ENCODE data around the gene CYP19A1. TPM values are rescaled to one million over a fixed set of nuclear protein-coding genes. Genes with fewer than 3 reads are reported as not detected.

The CYP19A1 gene
- total RNA-seq, 1 experiment from 2014 or later: not detected

DNA sequence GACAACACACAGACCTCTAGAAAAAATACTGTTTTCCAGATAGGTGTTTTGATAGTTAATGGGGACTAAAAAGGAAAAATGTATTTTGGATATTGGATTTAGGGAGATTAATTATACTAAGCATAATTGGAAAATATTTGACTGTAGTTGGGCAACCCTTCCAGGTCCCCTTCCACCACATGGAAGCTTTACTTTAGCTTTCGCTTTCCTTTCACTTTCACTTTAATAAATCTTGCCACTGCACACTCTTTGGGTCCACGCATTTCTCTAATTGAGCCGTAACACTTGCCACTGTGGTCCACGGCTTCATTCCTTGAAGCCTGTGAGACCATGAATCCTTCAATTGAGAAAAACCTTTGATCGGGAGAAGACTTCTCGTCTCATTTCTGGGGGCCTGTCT lies 18.6 kb upstream of the CYP19A1 start:
- ATAC-seq (no peak), DNase-seq (ENCODE audit: low read depth, low spot score) (no peak)
- Histone ChIP-seq H3K27ac (ENCODE audit: low read length) (no peak overlapping the region), H3K27me3 (ENCODE audit: control insufficient read depth, insufficient read depth, low read length) (no peaks in the 10 kb centered on the region), H3K4me1 (ENCODE audit: control insufficient read depth, insufficient read depth, low read length) (no peaks in the 10 kb centered on the region), H3K36me3 (ENCODE audit: control insufficient read depth, insufficient read depth, low read length) (no peaks in the 10 kb centered on the region), H3K9me3 (ENCODE audit: control insufficient read depth, insufficient read depth, low read depth, low read length) (no peaks in the 10 kb centered on the region), H3K4me3 (ENCODE audit: low read depth in 2 of 2, low read length in 2 of 2) (no peak overlapping the region; a peak in 1 of 4 replicates)
- intact Hi-C loops (cut with micrococcal nuclease; ENCODE audit: unreplicated experiment) (no loop called here), in situ Hi-C loops (cut with HindIII; ENCODE audit: low pct_unique_long_range_greater_than_20kb, low sequenced_read_pairs) (no loop called here)
- no peak for TF ChIP-seq TCF7L2 (IDR thresholded peaks at IDR 0.05; ENCODE audit: low read depth, low read length)
- TF ChIP-seq SIN3A (IDR thresholded peaks at IDR 0.05; ENCODE audit: borderline replicate concordance, insufficient read depth, low read depth, low read length): no peak
- TF ChIP-seq POLR2AphosphoS5 (IDR thresholded peaks at IDR 0.05; ENCODE audit: low read depth, low read length): no peak
- TF ChIP-seq, protein P1, sequence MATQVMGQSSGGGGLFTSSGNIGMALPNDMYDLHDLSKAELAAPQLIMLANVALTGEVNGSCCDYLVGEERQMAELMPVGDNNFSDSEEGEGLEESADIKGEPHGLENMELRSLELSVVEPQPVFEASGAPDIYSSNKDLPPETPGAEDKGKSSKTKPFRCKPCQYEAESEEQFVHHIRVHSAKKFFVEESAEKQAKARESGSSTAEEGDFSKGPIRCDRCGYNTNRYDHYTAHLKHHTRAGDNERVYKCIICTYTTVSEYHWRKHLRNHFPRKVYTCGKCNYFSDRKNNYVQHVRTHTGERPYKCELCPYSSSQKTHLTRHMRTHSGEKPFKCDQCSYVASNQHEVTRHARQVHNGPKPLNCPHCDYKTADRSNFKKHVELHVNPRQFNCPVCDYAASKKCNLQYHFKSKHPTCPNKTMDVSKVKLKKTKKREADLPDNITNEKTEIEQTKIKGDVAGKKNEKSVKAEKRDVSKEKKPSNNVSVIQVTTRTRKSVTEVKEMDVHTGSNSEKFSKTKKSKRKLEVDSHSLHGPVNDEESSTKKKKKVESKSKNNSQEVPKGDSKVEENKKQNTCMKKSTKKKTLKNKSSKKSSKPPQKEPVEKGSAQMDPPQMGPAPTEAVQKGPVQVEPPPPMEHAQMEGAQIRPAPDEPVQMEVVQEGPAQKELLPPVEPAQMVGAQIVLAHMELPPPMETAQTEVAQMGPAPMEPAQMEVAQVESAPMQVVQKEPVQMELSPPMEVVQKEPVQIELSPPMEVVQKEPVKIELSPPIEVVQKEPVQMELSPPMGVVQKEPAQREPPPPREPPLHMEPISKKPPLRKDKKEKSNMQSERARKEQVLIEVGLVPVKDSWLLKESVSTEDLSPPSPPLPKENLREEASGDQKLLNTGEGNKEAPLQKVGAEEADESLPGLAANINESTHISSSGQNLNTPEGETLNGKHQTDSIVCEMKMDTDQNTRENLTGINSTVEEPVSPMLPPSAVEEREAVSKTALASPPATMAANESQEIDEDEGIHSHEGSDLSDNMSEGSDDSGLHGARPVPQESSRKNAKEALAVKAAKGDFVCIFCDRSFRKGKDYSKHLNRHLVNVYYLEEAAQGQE (IDR thresholded peaks at IDR 0.05; ENCODE audit: insufficient read depth in 1 of 2, low read depth in 2 of 2, low read length in 1 of 2): no peak
- TF ChIP-seq, protein P2, sequence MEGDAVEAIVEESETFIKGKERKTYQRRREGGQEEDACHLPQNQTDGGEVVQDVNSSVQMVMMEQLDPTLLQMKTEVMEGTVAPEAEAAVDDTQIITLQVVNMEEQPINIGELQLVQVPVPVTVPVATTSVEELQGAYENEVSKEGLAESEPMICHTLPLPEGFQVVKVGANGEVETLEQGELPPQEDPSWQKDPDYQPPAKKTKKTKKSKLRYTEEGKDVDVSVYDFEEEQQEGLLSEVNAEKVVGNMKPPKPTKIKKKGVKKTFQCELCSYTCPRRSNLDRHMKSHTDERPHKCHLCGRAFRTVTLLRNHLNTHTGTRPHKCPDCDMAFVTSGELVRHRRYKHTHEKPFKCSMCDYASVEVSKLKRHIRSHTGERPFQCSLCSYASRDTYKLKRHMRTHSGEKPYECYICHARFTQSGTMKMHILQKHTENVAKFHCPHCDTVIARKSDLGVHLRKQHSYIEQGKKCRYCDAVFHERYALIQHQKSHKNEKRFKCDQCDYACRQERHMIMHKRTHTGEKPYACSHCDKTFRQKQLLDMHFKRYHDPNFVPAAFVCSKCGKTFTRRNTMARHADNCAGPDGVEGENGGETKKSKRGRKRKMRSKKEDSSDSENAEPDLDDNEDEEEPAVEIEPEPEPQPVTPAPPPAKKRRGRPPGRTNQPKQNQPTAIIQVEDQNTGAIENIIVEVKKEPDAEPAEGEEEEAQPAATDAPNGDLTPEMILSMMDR (IDR thresholded peaks at IDR 0.05): no peak
- POLR2A ChIA-PET: no interaction called here
- CTCF ChIA-PET: no interaction called here
- no TSS peak for BruUV-seq (replicated peaks)

DNA sequence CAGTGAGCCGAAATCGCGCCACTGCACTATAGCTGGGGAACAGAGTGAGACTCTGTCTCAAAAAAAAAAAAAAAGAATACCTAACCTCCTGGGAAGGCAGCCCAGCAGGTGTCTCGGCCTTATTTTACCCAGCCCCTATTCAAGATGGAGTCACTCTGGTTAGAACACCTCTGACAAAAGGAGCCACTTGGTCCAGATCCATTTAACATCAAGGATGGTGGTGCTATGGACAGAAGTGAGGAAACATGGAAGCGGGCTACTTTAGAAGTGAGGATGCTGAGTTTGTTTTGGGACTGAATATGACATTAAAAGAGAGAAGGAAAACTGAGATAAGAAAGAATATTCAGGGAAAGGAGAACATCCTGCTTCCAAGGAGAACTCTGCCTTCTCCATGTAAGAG lies 17.8 kb upstream of the CYP19A1 start:
- H3K4me3 ChIP-seq (ENCODE audit: low read depth in 2 of 2, low read length in 2 of 2): no peak overlapping the region
- intact Hi-C loops (cut with micrococcal nuclease; ENCODE audit: unreplicated experiment): no loop called here
- ATAC-seq (no peak), DNase-seq (ENCODE audit: low read depth, low spot score) (no peak)
- no peaks in the 10 kb centered on the region for H3K9me3 ChIP-seq (ENCODE audit: control insufficient read depth, insufficient read depth, low read depth, low read length)
- no peaks in the 10 kb centered on the region for H3K4me1 ChIP-seq (ENCODE audit: control insufficient read depth, insufficient read depth, low read length)
- no peak overlapping the region for H3K27ac ChIP-seq (ENCODE audit: low read length)
- ChIA-PET POLR2A (no interaction called here), CTCF (no interaction called here)
- in situ Hi-C loops (cut with HindIII; ENCODE audit: low pct_unique_long_range_greater_than_20kb, low sequenced_read_pairs): no loop called here
- H3K27me3 ChIP-seq (ENCODE audit: control insufficient read depth, insufficient read depth, low read length): no peaks in the 10 kb centered on the region
- TF ChIP-seq, protein P2 (IDR thresholded peaks at IDR 0.05): no peak
- no peak for TF ChIP-seq SIN3A (IDR thresholded peaks at IDR 0.05; ENCODE audit: borderline replicate concordance, insufficient read depth, low read depth, low read length)
- TF ChIP-seq TCF7L2 (IDR thresholded peaks at IDR 0.05; ENCODE audit: low read depth, low read length): no peak
- TF ChIP-seq, protein P1 (IDR thresholded peaks at IDR 0.05; ENCODE audit: insufficient read depth in 1 of 2, low read depth in 2 of 2, low read length in 1 of 2): no peak
- TF ChIP-seq POLR2AphosphoS5 (IDR thresholded peaks at IDR 0.05; ENCODE audit: low read depth, low read length): no peak
- BruUV-seq (replicated peaks): no TSS peak
- no peaks in the 10 kb centered on the region for H3K36me3 ChIP-seq (ENCODE audit: control insufficient read depth, insufficient read depth, low read length)
